Renal cortical epithelial cell (primary cell): Measurements from ENCODE around the gene DSG4. TPM values are rescaled to one million over a fixed set of nuclear protein-coding genes. Genes with fewer than 3 reads are reported as not detected.

Experiments used
- DNase-seq: peaks from one replicate; pipeline ENCODE4 v3.0.0-alpha.2; 2011; ENCODE audit warnings: low read depth
- total RNA-seq: library from RNA; depleted of rRNA; stranded (reverse); fragments of >200 nt; gene quantifications from 2 replicates; pipeline ENCODE4 v1.2.3, GENCODE V29; 2014

DSG4 gene
- total RNA-seq, 1 donor from 2014 or later = not detected

DNA sequence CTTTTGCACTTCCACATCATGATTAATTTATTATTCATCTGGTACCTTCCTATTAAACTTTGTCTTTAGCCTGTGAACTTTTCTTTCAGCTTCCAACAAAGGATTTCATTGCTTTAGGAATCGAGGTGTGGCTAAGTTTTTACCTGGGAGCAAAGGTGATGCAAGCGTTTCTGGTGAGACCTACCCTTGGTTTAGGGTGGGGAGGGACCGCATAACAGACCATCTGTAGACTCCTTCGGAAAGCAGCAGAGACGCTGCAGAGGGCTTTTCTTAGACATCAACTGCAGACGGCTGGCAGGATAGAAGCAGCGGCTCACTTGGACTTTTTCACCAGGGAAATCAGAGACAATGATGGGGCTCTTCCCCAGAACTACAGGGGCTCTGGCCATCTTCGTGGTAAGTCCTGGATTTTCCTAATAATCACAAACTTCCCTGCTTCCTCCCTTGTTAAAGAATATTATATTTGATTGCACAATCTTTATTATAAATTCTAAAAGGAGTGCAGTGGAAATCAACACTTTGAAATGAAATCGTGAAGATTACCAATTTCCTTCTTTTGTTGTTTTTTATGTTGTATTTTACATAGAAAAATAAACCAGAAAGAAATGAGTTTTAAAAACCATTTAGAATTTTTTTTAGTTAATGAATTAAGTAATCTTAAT, 71.1 kb downstream of the DSG4 start, which contains the start of gene DSG3:
Gene DSG3, plus strand, starts transcription at position 212 of the 662 bp plus-strand sequence. Its CDS starts 137 bp downstream, at position 349.
- no peak for DNase-seq

DNA sequence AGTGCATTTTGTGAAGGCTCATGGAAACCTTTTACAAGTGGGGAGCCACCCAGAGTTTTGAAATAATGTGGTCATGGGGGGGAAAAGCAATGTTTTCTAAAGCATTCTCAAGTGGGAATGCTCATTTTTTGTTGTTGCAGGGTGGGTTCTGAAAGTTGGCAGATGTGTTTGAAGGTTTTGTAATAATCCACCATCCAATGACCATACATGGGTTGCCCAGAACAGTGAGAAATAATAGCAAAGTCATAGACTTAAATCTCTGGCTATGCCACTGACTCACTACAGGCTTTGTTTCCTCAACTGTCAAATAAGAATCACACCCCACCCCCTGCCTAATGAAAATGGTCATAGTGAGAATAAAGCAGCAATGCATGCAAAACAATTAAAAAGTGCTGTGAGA, 73.8 kb downstream of the DSG4 start:
- DNase-seq = peak; percentile 47

DNA sequence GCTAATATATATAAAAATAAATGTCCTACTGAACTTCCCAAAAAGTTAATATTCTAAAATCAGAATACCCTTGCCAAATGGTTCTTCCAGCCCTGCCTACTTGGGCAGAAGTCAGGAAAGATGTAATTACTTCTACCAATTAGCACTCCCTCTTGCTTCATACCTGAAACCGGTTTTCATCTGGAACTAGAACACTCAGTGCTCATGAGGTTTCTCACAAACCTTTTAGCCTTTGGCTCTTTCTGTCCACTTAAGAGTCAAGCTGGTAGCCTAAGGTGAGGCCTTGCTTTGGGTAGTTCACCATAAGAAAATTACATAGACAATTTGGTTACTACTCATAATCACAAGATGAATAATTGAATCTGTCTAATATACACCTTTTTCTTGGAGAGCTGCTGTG, 75.0 kb downstream of the DSG4 start:
- peak; percentile 59 for DNase-seq

DNA sequence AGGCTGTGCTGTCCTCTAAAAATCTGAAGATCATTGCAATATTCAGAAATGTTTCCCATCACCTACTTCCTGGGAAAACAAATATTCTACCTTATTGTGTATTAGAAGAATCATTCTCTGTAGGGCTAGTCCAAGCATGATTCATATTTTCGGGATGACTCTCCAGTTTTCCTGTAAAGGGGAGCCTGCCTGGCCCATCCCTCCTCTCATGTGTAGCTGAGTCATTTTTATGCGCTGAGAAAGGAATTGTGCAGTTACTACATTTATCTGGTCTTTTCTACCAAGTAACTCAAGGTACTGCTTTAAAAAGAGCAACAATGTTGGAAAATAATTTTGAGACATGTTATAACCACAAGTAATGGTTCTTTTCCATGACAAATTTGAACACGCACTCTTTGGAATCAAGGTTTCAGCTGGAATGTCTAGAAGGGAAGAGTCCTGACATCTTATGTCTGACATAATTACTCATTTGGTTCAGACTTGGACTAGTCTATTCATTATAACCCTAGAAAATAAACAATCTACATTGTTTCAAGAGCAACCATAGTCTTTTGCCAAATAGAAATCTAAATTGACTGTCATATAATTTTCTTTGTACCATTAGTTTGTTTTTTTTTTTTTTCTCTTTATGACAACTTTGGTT, 77.6 kb downstream of the DSG4 start:
- peak; percentile 75 for DNase-seq

Other genes with a start within 250 kb of the DSG4 start
- not detected in 2 replicates for gene DSC1, start 213.9 kb upstream of the DSG4 start, total RNA-seq
- gene DSG1, start 58.6 kb upstream of the DSG4 start, total RNA-seq = not detected in 2 replicates
- gene DSG3, start 71.0 kb downstream of the DSG4 start, total RNA-seq = 0.05 and 0.35 TPM in 2 replicates
- 111 and 134 TPM in 2 replicates for gene DSG2, start 121.4 kb downstream of the DSG4 start, total RNA-seq
- gene TTR, start 215.1 kb downstream of the DSG4 start, total RNA-seq = not detected in 2 replicates